Muscle of leg (tissue), 11 donors: Measurements from ENCODE around the gene AGAP1. TPM values are rescaled to one million over a fixed set of nuclear protein-coding genes. Genes with fewer than 3 reads are reported as not detected.
A peak's percentile ranks its signal among the peaks of the same experiment; 100 is the strongest.

Experiments used
- DNase-seq: peaks from one replicate; pipeline ENCODE4 v3.0.0; 2013
- H3K27ac ChIP-seq: one replicate; pipeline ENCODE4 v1.5.1; 2013; ENCODE audit warnings: mild to moderate bottlenecking, low read length, control low read depth
- H3K27me3 ChIP-seq: one replicate; pipeline ENCODE4 v1.6.1; 2013; ENCODE audit warnings: low read length; ENCODE audit not compliant: control insufficient read depth, insufficient read depth
- H3K36me3 ChIP-seq: one replicate; pipeline ENCODE4 v1.6.1; 2013; ENCODE audit warnings: low read length; ENCODE audit not compliant: control insufficient read depth, insufficient read depth
- H3K4me1 ChIP-seq: one replicate; pipeline ENCODE4 v1.6.1; 2013; ENCODE audit warnings: low read length; ENCODE audit not compliant: control insufficient read depth, insufficient read depth
- H3K4me3 ChIP-seq: one replicate; pipeline ENCODE4 v1.5.1; 2013; ENCODE audit warnings: low read length, control low read depth
- H3K9me3 ChIP-seq: replicated peaks from 2 replicates; pipeline ENCODE4 v1.6.1; 2013; ENCODE audit warnings: low read depth, low read length; ENCODE audit not compliant: control insufficient read depth
- WGBS: methylation state at CpG from one replicate; pipeline ENCODE4 v1.1.5; 2013; ENCODE audit warnings: missing lambda C conversion rate; ENCODE audit not compliant: insufficient coverage; 5-methylcytosine and 5-hydroxymethylcytosine counted together
- polyA plus RNA-seq, 8 donors: library from polyadenylated mRNA; unstranded; fragments of 120-200 nt; gene quantifications; one replicate each; pipeline versions ENCODE4 v1.2.1 to v1.2.3, GENCODE V29; 2013; ENCODE audit warnings: inconsistent platforms in 1 of 8, low replicate concordance in 1 of 8; ENCODE audit not compliant: insufficient read length in 8 of 8, insufficient read depth in 1 of 8
- total RNA-seq: library from RNA; stranded (reverse); fragments of 120-200 nt; gene quantifications from one replicate; pipeline ENCODE4 v1.2.4, GENCODE V29; 2013

The AGAP1 gene
- total and polyA plus RNA-seq, 9 donors: 19.1 to 32.0 (median 26.8) TPM

DNA sequence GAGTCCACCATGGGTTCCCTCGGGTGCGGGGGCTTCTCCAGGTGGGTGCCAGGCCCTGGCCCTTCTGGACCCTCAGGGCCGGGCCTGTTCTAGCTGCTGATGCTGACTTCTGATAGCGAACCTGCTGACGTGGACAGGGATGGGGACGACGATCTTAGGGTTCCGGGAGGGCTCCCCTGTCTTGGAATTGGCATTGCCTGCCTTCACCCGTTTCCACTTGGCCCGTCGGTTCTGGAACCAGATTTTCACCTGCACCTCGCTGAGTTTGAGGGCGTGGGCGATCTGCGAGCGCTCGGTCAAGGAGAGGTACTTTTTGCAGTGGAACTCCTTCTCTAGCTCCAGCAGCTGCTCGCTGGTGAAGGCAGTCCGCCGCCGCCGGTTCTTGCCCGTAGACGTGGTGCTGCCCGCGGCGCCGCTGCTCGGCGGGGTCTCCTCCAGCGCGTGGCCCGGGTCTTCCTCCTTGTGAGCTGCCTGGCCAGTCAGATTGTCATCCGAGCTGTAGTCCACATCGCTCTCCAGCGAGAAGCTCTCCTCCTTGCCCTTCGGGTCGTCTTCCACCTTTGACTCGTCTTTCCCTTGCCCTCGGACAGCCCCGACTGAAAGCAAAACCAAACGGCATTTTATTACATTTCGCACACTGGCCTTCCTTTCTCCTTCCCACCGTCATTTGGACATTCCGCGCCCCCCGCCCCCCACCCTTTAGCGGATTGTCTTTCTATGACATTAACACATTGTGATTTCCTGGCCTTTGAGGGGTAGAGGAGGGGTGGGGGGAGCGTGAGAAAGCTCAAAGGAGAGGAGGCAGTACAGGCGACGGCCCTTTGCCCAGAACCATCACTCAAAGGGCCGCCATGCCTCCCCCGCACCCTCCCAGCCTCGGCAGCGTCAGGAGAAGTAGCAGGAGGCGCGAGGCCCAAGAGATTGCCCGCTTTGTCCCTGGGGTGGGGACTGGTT, 672.3 kb downstream of the AGAP1 start:
- H3K36me3 ChIP-seq: no peaks in the 10 kb centered on the region
- no peaks in the 10 kb centered on the region for H3K9me3 ChIP-seq
- peak overlapping the region; percentile 15 for H3K4me3 ChIP-seq
- no peak overlapping the region for H3K27ac ChIP-seq
- H3K27me3 ChIP-seq: peaks cover 98% of the 10 kb centered on the region
- no peak for DNase-seq
- peaks cover 44% of the 10 kb centered on the region for H3K4me1 ChIP-seq
- 8% methylated on average over 43 of the region's 58 CpGs for WGBS

DNA sequence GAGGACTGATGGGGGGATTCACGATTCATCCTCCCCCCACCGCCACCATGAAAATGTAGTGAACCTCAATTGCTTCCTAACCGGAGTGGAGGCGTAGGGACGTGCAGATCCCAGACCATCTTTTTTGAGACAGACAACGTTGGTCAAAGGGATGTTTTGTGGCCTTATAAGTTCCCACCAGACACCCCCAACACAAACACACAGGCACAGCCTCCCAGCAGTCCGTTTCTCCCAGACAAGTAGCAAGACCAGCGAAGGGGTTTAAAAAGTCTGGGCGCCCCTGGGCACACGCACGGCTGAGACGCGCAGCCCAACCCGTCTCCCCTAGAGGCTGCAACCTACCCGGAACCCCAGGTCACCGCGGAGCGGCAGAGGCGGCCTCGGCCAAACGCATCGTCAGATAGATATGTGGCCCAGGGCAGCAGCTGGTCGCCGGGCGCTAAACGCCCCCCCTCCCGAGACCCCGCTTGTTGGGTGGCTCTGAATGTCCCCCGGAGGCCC, 673.0 kb downstream of the AGAP1 start:
- Histone ChIP-seq H3K36me3 (no peaks in the 10 kb centered on the region), H3K27me3 (peaks cover 98% of the 10 kb centered on the region), H3K4me3 (no peak overlapping the region), H3K9me3 (no peaks in the 10 kb centered on the region), H3K4me1 (peaks cover 50% of the 10 kb centered on the region), H3K27ac (no peak overlapping the region)
- 1% methylated on average over 23 of the region's 29 CpGs for WGBS
- DNase-seq: no peak

DNA sequence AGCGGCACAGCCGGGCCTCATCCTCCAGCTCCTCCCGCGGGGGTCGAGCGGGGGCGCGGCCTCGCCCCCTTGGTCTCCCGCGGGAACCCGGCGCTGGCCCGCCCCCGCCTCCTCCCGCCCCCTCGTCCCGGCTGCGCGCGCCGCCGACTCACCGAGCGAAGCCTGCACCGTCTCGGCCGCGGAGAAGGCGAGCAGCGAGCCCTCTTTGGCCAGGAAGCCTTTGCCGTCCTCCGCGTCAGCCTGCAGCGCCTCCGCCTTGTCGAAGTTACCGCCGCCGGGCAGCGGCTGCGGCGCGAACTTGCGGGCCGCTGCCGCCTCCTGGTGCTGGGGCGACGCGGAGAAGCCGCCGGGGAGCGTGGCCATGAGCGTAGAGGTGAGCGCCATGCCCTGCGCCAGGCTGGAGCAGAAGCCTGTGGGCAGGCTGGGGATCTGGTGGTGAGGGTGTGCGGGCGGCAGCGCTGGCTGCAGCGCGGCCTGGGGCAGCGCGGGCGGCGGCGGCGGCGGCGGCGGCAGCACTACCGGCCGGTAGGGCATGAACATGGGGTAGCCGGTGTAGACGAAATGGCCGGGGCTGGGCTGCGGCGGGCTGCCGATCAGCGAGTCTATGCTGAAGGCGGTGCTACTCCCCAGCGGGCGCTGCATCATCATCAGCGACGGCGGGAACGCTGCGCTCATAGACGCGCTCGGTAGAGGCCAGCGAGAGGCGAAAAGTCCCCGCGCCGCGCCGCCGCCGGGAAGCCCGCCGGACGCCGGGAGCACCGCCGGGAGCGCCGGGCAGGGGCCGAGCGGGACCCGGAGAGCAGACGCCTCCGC, 673.7 kb downstream of the AGAP1 start:
- Histone ChIP-seq H3K27ac (no peak overlapping the region), H3K36me3 (no peaks in the 10 kb centered on the region), H3K4me3 (no peak overlapping the region), H3K4me1 (peaks cover 52% of the 10 kb centered on the region), H3K27me3 (peaks cover 97% of the 10 kb centered on the region), H3K9me3 (no peaks in the 10 kb centered on the region)
- DNase-seq: no peak
- under 1% methylated on average over 111 of the region's 112 CpGs for WGBS

DNA sequence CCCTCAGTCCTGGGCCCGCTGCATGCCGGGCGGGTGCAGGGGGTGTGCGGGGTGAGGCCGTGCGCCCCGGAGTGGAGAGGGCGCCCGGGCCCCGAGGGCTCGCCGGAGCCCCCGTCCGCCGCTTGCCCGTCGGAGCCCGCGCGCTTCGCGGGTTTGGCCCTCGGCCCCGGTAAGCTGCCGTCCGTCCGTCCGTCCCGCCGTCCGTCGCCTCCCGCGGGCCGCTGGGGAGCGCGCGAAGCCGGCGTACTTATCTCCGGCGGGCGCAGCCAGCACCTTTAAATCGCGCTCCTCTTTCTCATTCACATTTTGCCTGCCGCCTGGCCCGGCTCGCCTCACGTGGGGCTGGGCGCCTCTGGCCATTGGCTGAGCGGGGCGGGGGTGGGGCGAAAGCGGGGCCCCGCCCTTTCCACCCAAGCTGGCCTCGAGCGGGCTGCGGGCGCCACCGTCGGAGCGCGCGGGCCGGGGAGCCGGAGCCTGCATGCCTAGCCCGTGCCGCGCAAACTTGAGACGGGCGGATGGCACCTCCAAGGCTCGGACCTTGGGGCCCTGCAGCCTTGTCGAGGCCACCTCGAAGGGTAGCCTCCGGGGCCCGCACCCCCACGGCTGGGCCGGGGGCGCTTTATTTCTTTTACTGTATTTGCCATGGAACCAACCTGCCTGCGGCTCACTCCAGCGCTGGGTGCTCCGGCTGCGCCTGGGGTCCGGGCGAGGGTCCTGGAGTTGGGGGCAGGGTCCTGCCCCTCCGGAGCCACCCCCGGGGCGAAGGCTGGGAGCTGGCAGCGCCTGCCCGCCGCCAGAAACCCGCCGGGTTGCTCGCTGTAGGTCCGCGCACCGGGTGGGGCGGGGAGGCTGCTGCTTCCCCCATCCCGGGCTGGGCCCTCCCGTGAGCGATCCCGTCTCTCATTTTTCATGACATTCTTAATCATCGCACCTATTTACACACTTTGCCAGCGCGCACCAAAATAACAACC, 674.6 kb downstream of the AGAP1 start, which contains the start of gene GBX2:
GBX2 (minus strand) TSS at position 277 of the 971 bp plus-strand sequence. CDS start 415 bp downstream, outside the sequence.
- Histone ChIP-seq H3K4me1 (peaks cover 57% of the 10 kb centered on the region), H3K27ac (no peak within 1 kb of the TSS), H3K36me3 (no peaks in the 10 kb centered on the region), H3K4me3 (no peak within 1 kb of the TSS), H3K27me3 (peaks cover 97% of the 10 kb centered on the region), H3K9me3 (no peaks in the 10 kb centered on the region)
- under 1% methylated on average over 98 of the region's 105 CpGs for WGBS
- DNase-seq: peak; percentile 67

DNA sequence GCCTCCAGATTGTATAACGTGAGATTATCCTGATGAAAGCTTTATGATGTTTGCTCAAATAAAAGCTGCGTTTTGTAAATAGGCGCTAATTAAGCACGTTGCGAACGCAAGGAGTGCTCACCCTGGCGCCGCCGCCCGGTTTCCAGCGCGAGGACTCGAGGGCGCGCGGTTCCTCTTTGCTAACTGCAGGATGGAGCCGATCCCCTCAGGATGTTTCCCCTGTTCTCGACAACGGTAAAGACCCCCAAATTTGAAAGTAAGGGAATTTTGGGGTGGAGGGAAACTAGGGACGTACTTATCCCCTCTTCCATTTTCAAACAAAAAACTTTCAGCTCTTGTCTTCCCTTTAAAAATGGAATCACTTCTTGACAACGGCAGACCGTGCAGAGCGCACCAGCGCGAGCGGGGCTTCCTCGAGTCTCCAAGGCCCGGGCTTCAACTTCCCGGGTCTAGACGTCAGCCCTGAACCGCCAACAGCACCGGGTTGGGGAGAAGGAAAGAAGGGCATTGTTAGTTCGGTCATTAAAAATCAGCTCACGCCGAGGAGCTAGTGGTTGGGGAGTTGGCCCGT, 675.4 kb downstream of the AGAP1 start:
- Histone ChIP-seq H3K36me3 (no peaks in the 10 kb centered on the region), H3K27me3 (peaks cover 97% of the 10 kb centered on the region), H3K4me3 (no peak overlapping the region), H3K9me3 (no peaks in the 10 kb centered on the region), H3K4me1 (peaks cover 54% of the 10 kb centered on the region), H3K27ac (no peak overlapping the region)
- 2% methylated on average over 21 of the region's 36 CpGs for WGBS
- DNase-seq: no peak

DNA sequence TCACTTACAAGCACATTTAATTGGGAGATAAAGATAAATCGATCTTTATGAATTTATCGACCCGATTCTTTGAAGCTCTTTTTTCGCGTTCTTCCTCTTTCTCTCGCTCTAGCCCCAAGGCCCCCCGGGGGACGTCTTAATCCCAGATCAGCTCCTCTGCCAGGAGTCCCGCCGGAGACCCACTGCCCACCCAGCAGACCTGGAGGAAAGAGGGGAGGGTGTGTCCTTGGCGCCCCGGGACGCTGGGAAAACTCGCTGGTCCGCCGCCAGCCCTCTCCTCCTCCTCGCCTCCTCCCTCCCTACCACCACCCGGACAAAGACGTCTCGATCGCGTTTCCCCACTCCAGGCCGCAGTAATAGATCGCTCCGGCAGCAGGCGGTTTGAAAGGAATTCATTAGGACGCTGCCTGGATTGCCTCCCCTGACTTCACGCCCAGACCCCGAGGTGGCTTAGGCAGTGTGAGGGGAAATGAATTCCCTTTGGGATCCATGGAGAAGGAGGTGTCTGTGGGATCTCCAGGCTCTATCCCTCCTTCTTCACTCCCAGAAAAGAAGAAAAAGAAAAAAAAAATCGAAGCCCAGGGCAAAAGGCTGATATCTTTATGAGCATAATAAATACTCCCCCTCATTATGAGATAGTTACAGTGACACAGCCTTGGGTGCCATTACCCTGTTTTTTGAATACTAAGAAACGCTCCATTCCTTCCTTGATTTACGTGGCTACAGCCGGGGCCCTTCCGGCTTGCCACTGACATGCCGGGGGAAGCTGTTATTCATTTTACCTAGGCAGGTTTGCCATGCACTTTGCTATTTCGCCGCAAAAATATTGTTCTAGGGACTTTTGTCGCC, 676.1 kb downstream of the AGAP1 start:
- WGBS: 9% methylated on average over 10 of the region's 38 CpGs
- H3K27ac ChIP-seq: no peak overlapping the region
- H3K36me3 ChIP-seq: no peaks in the 10 kb centered on the region
- peaks cover 47% of the 10 kb centered on the region for H3K4me1 ChIP-seq
- H3K27me3 ChIP-seq: peaks cover 97% of the 10 kb centered on the region
- no peak overlapping the region for H3K4me3 ChIP-seq
- no peaks in the 10 kb centered on the region for H3K9me3 ChIP-seq
- DNase-seq: no peak

DNA sequence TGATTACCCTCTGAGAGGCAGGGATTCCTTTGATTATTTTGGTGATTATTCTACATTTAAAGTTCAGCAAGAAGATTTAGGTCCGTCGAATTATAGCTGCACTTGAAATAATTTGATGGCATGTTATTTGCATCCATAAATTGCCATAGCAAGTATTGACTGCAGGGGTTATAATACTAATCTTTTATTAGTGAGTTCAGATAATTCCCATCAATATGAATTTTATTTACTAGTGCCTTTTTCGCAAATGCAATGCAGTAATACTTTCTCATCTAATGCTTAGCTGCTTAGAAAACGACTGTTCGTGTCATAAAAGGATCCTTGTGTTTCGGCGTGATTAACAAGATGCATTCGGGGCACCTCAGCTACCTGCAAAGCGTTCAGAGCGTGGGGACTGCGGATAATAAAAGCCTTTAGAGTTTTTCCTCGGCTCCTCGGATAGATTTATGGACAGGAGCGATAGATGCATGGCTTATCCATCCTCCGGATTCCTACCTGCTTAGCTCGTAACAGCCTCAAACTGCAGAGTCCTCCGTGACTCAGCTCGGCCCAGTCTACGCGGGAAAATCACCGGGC, 676.8 kb downstream of the AGAP1 start:
- no peak for DNase-seq

DNA sequence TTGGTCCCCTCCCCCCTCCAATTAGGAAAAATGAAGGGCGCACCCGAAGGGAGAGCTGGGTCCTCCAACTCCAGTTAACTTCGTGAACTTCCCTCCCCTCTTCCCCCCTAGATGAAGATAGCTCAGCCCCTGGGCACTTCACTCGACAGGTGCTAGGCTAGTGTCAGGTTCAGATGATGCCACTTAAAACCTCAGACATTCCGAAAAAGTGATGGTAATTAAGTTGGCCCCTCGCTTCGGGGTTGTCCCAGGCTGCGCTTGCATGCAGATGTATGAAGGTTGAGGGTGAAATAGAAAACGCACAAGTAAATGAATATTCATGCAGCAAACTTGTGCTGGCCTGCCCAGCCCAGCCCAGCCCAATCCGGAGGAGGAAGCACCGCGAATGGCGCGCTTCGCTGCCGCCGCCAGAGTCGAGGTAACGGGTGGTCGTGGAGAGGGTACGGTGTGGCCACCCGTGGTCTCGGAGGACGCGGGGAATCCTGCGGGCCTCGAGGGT, 677.4 kb downstream of the AGAP1 start:
- peaks cover 92% of the 10 kb centered on the region for H3K27me3 ChIP-seq
- peaks cover 40% of the 10 kb centered on the region for H3K4me1 ChIP-seq
- WGBS: 2% methylated on average over 24 of the region's 27 CpGs
- no peaks in the 10 kb centered on the region for H3K9me3 ChIP-seq
- H3K27ac ChIP-seq: no peak overlapping the region
- H3K36me3 ChIP-seq: no peaks in the 10 kb centered on the region
- no peak for DNase-seq
- no peak overlapping the region for H3K4me3 ChIP-seq

More for the DNA sequence above, 676.8 kb downstream of the AGAP1 start:
- peaks cover 46% of the 10 kb centered on the region for H3K4me1 ChIP-seq
- H3K27me3 ChIP-seq: peaks cover 95% of the 10 kb centered on the region
- no peaks in the 10 kb centered on the region for H3K36me3 ChIP-seq
- no peaks in the 10 kb centered on the region for H3K9me3 ChIP-seq
- H3K4me3 ChIP-seq: no peak overlapping the region
- 4% methylated on average over 15 of the region's 21 CpGs for WGBS
- H3K27ac ChIP-seq: no peak overlapping the region
